ENCODE measurements around the gene ASGR1.
A peak's percentile ranks its signal among the peaks of the same experiment; 100 is the strongest.
"Not testable (repeated sequence)": the region's sequence is repeated elsewhere in the genome, so short reads cannot be mapped to it uniquely, and the experiment has no call there.

ASGR1 gene

GRCh38 chr17:7158424-7158823 lies 20.7 kb downstream of the ASGR1 start:
- ATAC-seq = not testable (repeated sequence)

GRCh38 chr17:7156342-7156940 lies 22.7 kb downstream of the ASGR1 start:
- ATAC-seq = no peak

- ATAC-seq = peak; percentile 35 to 62
Measured at GRCh38 chr17:7147772-7148171, 31.4 kb downstream of the ASGR1 start.

- no peak for ATAC-seq
Measured at GRCh38 chr17:7146115-7146514, 33.1 kb downstream of the ASGR1 start.

GRCh38 chr17:7144213-7144612 lies 35.0 kb downstream of the ASGR1 start:
- ATAC-seq = no peak

GRCh38 chr17:7141824-7142223 lies 37.3 kb downstream of the ASGR1 start:
- ATAC-seq = no peak

GRCh38 chr17:7139400-7139799 lies 39.8 kb downstream of the ASGR1 start:
- no peak for ATAC-seq

GRCh38 chr17:7138800-7139381 lies 40.3 kb downstream of the ASGR1 start:
- no peak for ATAC-seq

GRCh38 chr17:7137171-7137943 lies 41.8 kb downstream of the ASGR1 start:
- ATAC-seq = no peak

GRCh38 chr17:7136266-7136877 lies 42.8 kb downstream of the ASGR1 start:
- no peak for ATAC-seq

GRCh38 chr17:7133916-7134315 lies 45.3 kb downstream of the ASGR1 start:
- no peak for ATAC-seq

GRCh38 chr17:7133424-7133823 lies 45.7 kb downstream of the ASGR1 start:
- ATAC-seq = peak in 1 of 2 donors; percentile 24

- peak; percentile 86 to 94 for ATAC-seq
Measured at GRCh38 chr17:7132511-7133094, 46.6 kb downstream of the ASGR1 start.

- no peak for ATAC-seq
Measured at GRCh38 chr17:7131423-7131791, 47.8 kb downstream of the ASGR1 start.

GRCh38 chr17:7130621-7131422 lies 48.3 kb downstream of the ASGR1 start:
- no peak for ATAC-seq

- no peak for ATAC-seq
Measured at GRCh38 chr17:7129311-7129710, 49.9 kb downstream of the ASGR1 start.

- no peak for ATAC-seq
Measured at GRCh38 chr17:7128160-7128559, 51.0 kb downstream of the ASGR1 start.

- ATAC-seq = not testable (repeated sequence)
Measured at GRCh38 chr17:7127501-7127900, 51.7 kb downstream of the ASGR1 start.

- not testable (repeated sequence) for ATAC-seq
Measured at GRCh38 chr17:7126386-7126785, 52.8 kb downstream of the ASGR1 start.

- no peak for ATAC-seq
Measured at GRCh38 chr17:7124923-7125322, 54.2 kb downstream of the ASGR1 start.

- ATAC-seq = no peak
Measured at GRCh38 chr17:7123844-7124243, 55.3 kb downstream of the ASGR1 start.

All from activated CD4-positive, CD25-positive, alpha-beta regulatory T cell treated with anti-CD3 and anti-CD28 coated beads, Interleukin-2, amount 50 U/mL, for 24 hours (primary cell).